Neural cell (in vitro differentiated cells): ENCODE data around the gene TBC1D2.

Experiments used
- CTCF ChIP-seq: fragments of 450-650 bp; IDR thresholded peaks from 2 replicates; pipeline ENCODE4 v1.5.1; 2014; ENCODE audit warnings: antibody characterized with exemption, mild to moderate bottlenecking, moderate library complexity; ENCODE audit not compliant: poor library complexity, severe bottlenecking
- EP300 ChIP-seq: fragments of 450-650 bp; conservative IDR thresholded peaks from 2 replicates; pipeline ENCODE4 v1.6.1; 2014; ENCODE audit warnings: antibody characterized with exemption, mild to moderate bottlenecking, moderate library complexity; ENCODE audit not compliant: poor library complexity, severe bottlenecking

GRCh38 chr9:98302938-98303632 is 47.6 kb upstream of the TBC1D2 start:
- no peak for TF ChIP-seq EP300
- no peak for TF ChIP-seq CTCF
